WTC11 (cell line): ENCODE data around the gene STK17A. TPM values are rescaled to one million over a fixed set of nuclear protein-coding genes. Genes with fewer than 3 reads are reported as not detected.

ENCODE experiments used
- ATAC-seq: fragments of 200-7000 bp; cut with Tn5 transposase; 2 replicates; pipeline ENCODE4 v1.10.0; 2021; ENCODE audit warnings: mild to moderate bottlenecking, moderate library complexity
- CTCF ChIA-PET: fragments of 300-600 bp; sonication (Branson Sonifier 250); formaldehyde crosslinking; loops from one replicate; lab custom pipeline; 2021; ENCODE audit warnings: antibody characterized with exemption; lab: Charles Lee
- POLR2A ChIA-PET: fragments of 350-600 bp; sonication (Branson Sonifier 250); formaldehyde crosslinking; loops from one replicate; lab custom pipeline; 2021; ENCODE audit warnings: antibody characterized with exemption; lab: Charles Lee
- DNase-seq: peaks from one replicate; pipeline ENCODE4 v3.0.0; 2021; ENCODE audit warnings: low spot score
- H3K27ac Mint-ChIP-seq: 2 replicates; pipeline ENCODE4 v1.8.0; 2021; ENCODE audit warnings: mixed read lengths
- H3K27me3 Mint-ChIP-seq: 2 replicates; pipeline ENCODE4 v1.8.0; 2021; ENCODE audit warnings: low read depth, mild to moderate bottlenecking, moderate library complexity, mixed read lengths
- H3K36me3 Mint-ChIP-seq: 2 replicates; pipeline ENCODE4 v1.8.0; 2021; ENCODE audit warnings: mixed read lengths
- H3K4me1 Mint-ChIP-seq: 2 replicates; pipeline ENCODE4 v1.8.0; 2022; ENCODE audit warnings: mixed read lengths
- H3K4me3 Mint-ChIP-seq: 2 replicates; pipeline ENCODE4 v1.8.0; 2021; ENCODE audit warnings: mild to moderate bottlenecking, moderate library complexity, mixed read lengths
- H3K9me3 Mint-ChIP-seq: 2 replicates; pipeline ENCODE4 v1.8.0; 2021; ENCODE audit warnings: mixed read lengths
- AFF4 ChIP-seq: sonication (generic); formaldehyde crosslinking; IDR thresholded peaks from 2 replicates; pipeline ENCODE4 v1.8.1; 2023; ENCODE audit warnings: mild to moderate bottlenecking, missing genetic modification reagents, borderline replicate concordance
- ATF6 ChIP-seq: sonication (generic); formaldehyde crosslinking; IDR thresholded peaks from 2 replicates; pipeline ENCODE4 v1.8.1; 2023; ENCODE audit warnings: mild to moderate bottlenecking, missing genetic modification reagents
- CREB1 ChIP-seq: sonication (generic); formaldehyde crosslinking; IDR thresholded peaks from 2 replicates; pipeline ENCODE4 v1.8.0; 2023; ENCODE audit warnings: mild to moderate bottlenecking, missing genetic modification reagents
- E2F4 ChIP-seq: sonication (generic); formaldehyde crosslinking; IDR thresholded peaks from 2 replicates; pipeline ENCODE4 v1.8.1; 2022; ENCODE audit warnings: low read depth, mild to moderate bottlenecking, moderate library complexity, missing genetic modification reagents, borderline replicate concordance
- GABPB1 ChIP-seq: sonication (generic); formaldehyde crosslinking; IDR thresholded peaks from 2 replicates; pipeline ENCODE4 v1.8.1; 2023; ENCODE audit warnings: mild to moderate bottlenecking, missing genetic modification reagents
- GTF2I ChIP-seq: fragments of 250-450 bp; sonication (Bioruptor Pico); conservative IDR thresholded peaks from 2 replicates; pipeline ENCODE4 v1.4.0; 2021; ENCODE audit warnings: mild to moderate bottlenecking
- HMGXB4 ChIP-seq: sonication (generic); formaldehyde crosslinking; IDR thresholded peaks from 2 replicates; pipeline ENCODE4 v1.8.1; 2023; ENCODE audit warnings: mild to moderate bottlenecking, moderate library complexity, missing genetic modification reagents
- MAX ChIP-seq: sonication (generic); formaldehyde crosslinking; IDR thresholded peaks from 2 replicates; pipeline ENCODE4 v1.8.0; 2022; ENCODE audit warnings: mild to moderate bottlenecking, missing genetic modification reagents
- NFATC4 ChIP-seq: fragments of 250-450 bp; sonication (Bioruptor Pico); IDR thresholded peaks from 2 replicates; pipeline ENCODE4 v1.9.0; 2021; ENCODE audit warnings: mild to moderate bottlenecking
- PRRX2 ChIP-seq: fragments of 250-450 bp; sonication (Bioruptor Pico); IDR thresholded peaks from 2 replicates; pipeline ENCODE4 v1.8.0; 2021; ENCODE audit warnings: mild to moderate bottlenecking
- SMAD4 ChIP-seq: sonication (generic); formaldehyde crosslinking; IDR thresholded peaks from 2 replicates; pipeline ENCODE4 v1.8.0; 2022; ENCODE audit warnings: mild to moderate bottlenecking, missing genetic modification reagents
- TEAD1 ChIP-seq: sonication (generic); formaldehyde crosslinking; IDR thresholded peaks from 2 replicates; pipeline ENCODE4 v1.8.0; 2022; ENCODE audit warnings: mild to moderate bottlenecking, missing genetic modification reagents
- USF2 ChIP-seq: sonication (generic); formaldehyde crosslinking; IDR thresholded peaks from 2 replicates; pipeline ENCODE4 v1.8.1; 2023; ENCODE audit warnings: mild to moderate bottlenecking, missing genetic modification reagents, moderate library complexity
- ZBTB43 ChIP-seq: sonication (generic); formaldehyde crosslinking; IDR thresholded peaks from 2 replicates; pipeline ENCODE4 v1.8.1; 2023; ENCODE audit warnings: mild to moderate bottlenecking, missing genetic modification reagents
- ZNF232 ChIP-seq: sonication (generic); formaldehyde crosslinking; IDR thresholded peaks from 2 replicates; pipeline ENCODE4 v1.8.0; 2022; ENCODE audit warnings: mild to moderate bottlenecking, missing genetic modification reagents
- ZSCAN18 ChIP-seq: fragments of 250-450 bp; sonication (Bioruptor Pico); IDR thresholded peaks from 2 replicates; pipeline ENCODE4 v2.1.2; 2022; ENCODE audit warnings: mild to moderate bottlenecking, moderate library complexity
- total RNA-seq: library from RNA; stranded (reverse); gene quantifications from 3 replicates; pipeline ENCODE4 v1.2.3, GENCODE V29; 2021

STK17A gene
- total RNA-seq, 1 experiment from 2014 or later: 17.6 TPM

- TF ChIP-seq E2F4 (CRISPR knock-in tag) (no peak), USF2 (no peak), GABPB1 (CRISPR knock-in tag) (no peak), SMAD4 (CRISPR knock-in tag) (no peak), CREB1 (CRISPR knock-in tag) (no peak)
- TF ChIP-seq, all 79 proteins: peak for 0
These were observed 8.1 kb downstream of the STK17A start (continued) for GRCh38 chr7:43590862-43591557.

GRCh38 chr7:43591558-43592180 lies 8.8 kb downstream of the STK17A start:
- Mint-ChIP-seq H3K27me3 (no peaks in the 10 kb centered on the region), H3K4me3 (no peak overlapping the region), H3K4me1 (peaks cover 11% of the 10 kb centered on the region), H3K27ac (0 out of 2 replicates have a peak overlapping the region, but pooled peaks have one; percentile 21), H3K9me3 (no peaks in the 10 kb centered on the region), H3K36me3 (no peaks in the 10 kb centered on the region; the same call in 1 of the 2 replicates)
- no peak for TF ChIP-seq ZBTB43 (CRISPR knock-in tag)
- TF ChIP-seq ATF6 (CRISPR knock-in tag): no peak
- TF ChIP-seq HMGXB4: no peak
- no peak for TF ChIP-seq GTF2I (CRISPR knock-in tag)
- TF ChIP-seq NFATC4 (CRISPR knock-in tag): no peak
- no peak for ATAC-seq
- ChIA-PET CTCF (interaction anchor here (1.6 kb wide), 1 partner anchor 9 kb away, joined by 7 read pairs; the partner anchor contains the start of gene STK17A), POLR2A (interaction anchor here (0.9 kb wide), 1 partner anchor 15 kb away, joined by 5 read pairs; no protein-coding TSS in a partner anchor)
- no peak for DNase-seq

- Mint-ChIP-seq H3K4me3 (no peak overlapping the region), H3K27ac (no peak overlapping the region), H3K9me3 (no peaks in the 10 kb centered on the region), H3K4me1 (peaks cover 11% of the 10 kb centered on the region), H3K36me3 (peaks cover 3% of the 10 kb centered on the region), H3K27me3 (no peaks in the 10 kb centered on the region)
- no peak for DNase-seq
- ChIA-PET POLR2A (interaction anchor here (0.7 to 0.9 kb wide), 2 partner anchors 10 to 14 kb away, joined by 3 to 5 read pairs; partner anchors contain the start of gene STK17A), CTCF (interaction anchor here (0.7 to 1.6 kb wide), 3 partner anchors 10 to 73 kb away, joined by 3 to 7 read pairs (median 5); partner anchors contain the start of gene STK17A)
- no peak for ATAC-seq
- TF ChIP-seq AFF4 (CRISPR knock-in tag): no peak
- TF ChIP-seq ZSCAN18 (CRISPR knock-in tag): no peak
- no peak for TF ChIP-seq ZNF232 (CRISPR knock-in tag)
- TF ChIP-seq TEAD1 (CRISPR knock-in tag): no peak
- TF ChIP-seq MAX (CRISPR knock-in tag): no peak
- no peak for TF ChIP-seq PRRX2 (CRISPR knock-in tag)
These were observed 9.4 kb downstream of the STK17A start for GRCh38 chr7:43592326-43592725.
